ENCODE results near the gene ANXA6. TPM values are rescaled to one million over a fixed set of nuclear protein-coding genes. Genes with fewer than 3 reads are reported as not detected.

The ANXA6 gene
- total RNA-seq, 1 donor from 2014 or later: 320 TPM

GRCh38 chr5:151086905-151087360 lies 70.6 kb downstream of the ANXA6 start:
- H3K27me3 Mint-ChIP-seq (ENCODE audit: low read depth, unreplicated experiment): peaks cover 3% of the 10 kb centered on the region
- DNase-seq (ENCODE audit: low read depth) (no peak), FAIRE-seq (no peak)
- no peak overlapping the region for H3K27ac Mint-ChIP-seq (ENCODE audit: unreplicated experiment)
- peaks cover 13% of the 10 kb centered on the region for H3K4me1 Mint-ChIP-seq (ENCODE audit: low read depth, unreplicated experiment)
- Histone ChIP-seq H3K79me2 (ENCODE audit: insufficient read depth, low read length) (no peaks in the 10 kb centered on the region), H3K27me3 (ENCODE audit: insufficient read depth, low read length) (no peaks in the 10 kb centered on the region), H3K9ac (ENCODE audit: low read length) (no peak overlapping the region), H3K27ac (ENCODE audit: low read depth, low read length) (no peak overlapping the region), H3K4me2 (ENCODE audit: low read length) (no peak overlapping the region), H3K36me3 (ENCODE audit: insufficient read depth, low read length) (no peaks in the 10 kb centered on the region), H3K4me3 (ENCODE audit: insufficient read depth, low read depth, low read length) (no peak overlapping the region), H4K20me1 (ENCODE audit: insufficient read depth, low read length) (no peaks in the 10 kb centered on the region), H3K4me1 (ENCODE audit: insufficient read depth, low read length) (no peaks in the 10 kb centered on the region), H2AFZ (ENCODE audit: low read depth, low read length) (no peak overlapping the region), H3K9me3 (ENCODE audit: insufficient read depth, low read depth, low read length) (no peaks in the 10 kb centered on the region)
- no peak for TF ChIP-seq EZH2 (IDR thresholded peaks at IDR 0.05; ENCODE audit: insufficient read depth, low read length)
- H3K36me3 Mint-ChIP-seq (ENCODE audit: low read depth, unreplicated experiment): peaks cover 2% of the 10 kb centered on the region
- H3K4me3 Mint-ChIP-seq (ENCODE audit: unreplicated experiment): no peak overlapping the region
- H3K9me3 Mint-ChIP-seq (ENCODE audit: unreplicated experiment): peaks cover 2% of the 10 kb centered on the region

GRCh38 chr5:151086192-151086869 lies 71.2 kb downstream of the ANXA6 start:
- peaks cover 3% of the 10 kb centered on the region for H3K27me3 Mint-ChIP-seq (ENCODE audit: low read depth, unreplicated experiment)
- Histone ChIP-seq H3K4me1 (ENCODE audit: insufficient read depth, low read length) (peaks cover 6% of the 10 kb centered on the region), H3K4me2 (ENCODE audit: low read length) (no peak overlapping the region), H3K36me3 (ENCODE audit: insufficient read depth, low read length) (no peaks in the 10 kb centered on the region), H3K27ac (ENCODE audit: low read depth, low read length) (no peak overlapping the region), H3K27me3 (ENCODE audit: insufficient read depth, low read length) (no peaks in the 10 kb centered on the region), H4K20me1 (ENCODE audit: insufficient read depth, low read length) (no peaks in the 10 kb centered on the region), H3K79me2 (ENCODE audit: insufficient read depth, low read length) (no peaks in the 10 kb centered on the region), H3K4me3 (ENCODE audit: insufficient read depth, low read depth, low read length) (no peak overlapping the region), H3K9ac (ENCODE audit: low read length) (no peak overlapping the region), H3K9me3 (ENCODE audit: insufficient read depth, low read depth, low read length) (no peaks in the 10 kb centered on the region), H2AFZ (ENCODE audit: low read depth, low read length) (no peak overlapping the region)
- no peak overlapping the region for H3K4me3 Mint-ChIP-seq (ENCODE audit: unreplicated experiment)
- peaks cover 2% of the 10 kb centered on the region for H3K9me3 Mint-ChIP-seq (ENCODE audit: unreplicated experiment)
- DNase-seq (ENCODE audit: low read depth) (no peak), FAIRE-seq (no peak)
- H3K36me3 Mint-ChIP-seq (ENCODE audit: low read depth, unreplicated experiment): peaks cover 2% of the 10 kb centered on the region
- TF ChIP-seq CTCF (IDR thresholded peaks at IDR 0.05; ENCODE audit: insufficient read depth, low read depth, low read length): no peak
- TF ChIP-seq EZH2 (IDR thresholded peaks at IDR 0.05; ENCODE audit: insufficient read depth, low read length): no peak
- peaks cover 13% of the 10 kb centered on the region for H3K4me1 Mint-ChIP-seq (ENCODE audit: low read depth, unreplicated experiment)
- H3K27ac Mint-ChIP-seq (ENCODE audit: unreplicated experiment): no peak overlapping the region

GRCh38 chr5:151085517-151086041 lies 72.0 kb downstream of the ANXA6 start:
- Histone ChIP-seq H3K9me3 (ENCODE audit: insufficient read depth, low read depth, low read length) (no peaks in the 10 kb centered on the region), H2AFZ (ENCODE audit: low read depth, low read length) (no peak overlapping the region), H3K4me3 (ENCODE audit: insufficient read depth, low read depth, low read length) (no peak overlapping the region), H3K79me2 (ENCODE audit: insufficient read depth, low read length) (no peaks in the 10 kb centered on the region), H3K27me3 (ENCODE audit: insufficient read depth, low read length) (no peaks in the 10 kb centered on the region), H3K27ac (ENCODE audit: low read depth, low read length) (no peak overlapping the region), H3K36me3 (ENCODE audit: insufficient read depth, low read length) (no peaks in the 10 kb centered on the region), H3K9ac (ENCODE audit: low read length) (no peak overlapping the region), H3K4me1 (ENCODE audit: insufficient read depth, low read length) (peaks cover 8% of the 10 kb centered on the region), H3K4me2 (ENCODE audit: low read length) (no peak overlapping the region), H4K20me1 (ENCODE audit: insufficient read depth, low read length) (no peaks in the 10 kb centered on the region)
- Mint-ChIP-seq H3K4me1 (ENCODE audit: low read depth, unreplicated experiment) (peaks cover 13% of the 10 kb centered on the region), H3K9me3 (ENCODE audit: unreplicated experiment) (peaks cover 2% of the 10 kb centered on the region), H3K36me3 (ENCODE audit: low read depth, unreplicated experiment) (peaks cover 2% of the 10 kb centered on the region), H3K27ac (ENCODE audit: unreplicated experiment) (no peak overlapping the region), H3K27me3 (ENCODE audit: low read depth, unreplicated experiment) (peaks cover 3% of the 10 kb centered on the region), H3K4me3 (ENCODE audit: unreplicated experiment) (no peak overlapping the region)
- no peak for FAIRE-seq
- no peak for DNase-seq (ENCODE audit: low read depth)
- TF ChIP-seq EZH2 (IDR thresholded peaks at IDR 0.05; ENCODE audit: insufficient read depth, low read length) (no peak), CTCF (IDR thresholded peaks at IDR 0.05; ENCODE audit: insufficient read depth, low read depth, low read length) (no peak)
